CD4-positive, alpha-beta T cell treated with Interleukin-2 at 100 ng/mL for 4 hours (primary cell): Measurements from ENCODE around the gene CIRBP.
A peak's percentile ranks its signal among the peaks of the same experiment; 100 is the strongest.

Source experiments
- DNase-seq: peaks from one replicate; pipeline ENCODE4 v3.0.0-alpha.2; 2020; ENCODE audit warnings: low spot score

CIRBP gene

DNA sequence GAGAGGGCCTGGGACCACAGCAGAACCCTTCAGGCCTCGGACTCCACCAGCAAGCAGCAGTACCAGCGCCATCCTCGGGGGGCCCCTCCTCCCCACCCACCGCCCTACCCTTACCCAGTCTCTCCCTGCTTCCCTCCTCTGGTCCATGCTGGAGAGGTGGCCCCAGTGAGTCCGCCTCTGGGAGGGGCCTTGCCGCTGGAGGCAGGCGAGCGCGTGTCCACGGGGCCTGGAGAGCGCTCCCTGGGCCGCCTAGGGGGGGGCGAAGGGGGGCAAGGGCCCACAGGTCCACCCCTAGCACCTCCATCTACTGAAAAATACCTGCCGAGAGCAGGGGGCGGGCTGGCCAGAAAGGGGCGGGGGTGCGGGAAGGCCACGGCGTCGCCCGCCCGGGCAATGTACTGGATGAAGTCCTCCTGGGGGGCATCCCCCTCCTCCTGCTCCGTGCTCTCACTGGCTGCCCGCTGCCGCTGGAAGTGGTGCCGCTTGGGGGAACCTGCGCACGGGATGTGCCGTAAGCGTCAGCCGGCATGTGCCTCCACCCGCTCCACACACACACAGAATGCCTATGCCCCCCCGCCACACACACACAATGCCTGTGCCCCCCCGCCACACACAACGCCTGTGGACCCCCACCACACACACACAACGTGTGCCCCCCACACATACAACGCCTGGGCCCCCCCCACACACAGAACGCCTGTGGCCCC lies 38.2 kb upstream of the CIRBP start:
- no peak for DNase-seq

DNA sequence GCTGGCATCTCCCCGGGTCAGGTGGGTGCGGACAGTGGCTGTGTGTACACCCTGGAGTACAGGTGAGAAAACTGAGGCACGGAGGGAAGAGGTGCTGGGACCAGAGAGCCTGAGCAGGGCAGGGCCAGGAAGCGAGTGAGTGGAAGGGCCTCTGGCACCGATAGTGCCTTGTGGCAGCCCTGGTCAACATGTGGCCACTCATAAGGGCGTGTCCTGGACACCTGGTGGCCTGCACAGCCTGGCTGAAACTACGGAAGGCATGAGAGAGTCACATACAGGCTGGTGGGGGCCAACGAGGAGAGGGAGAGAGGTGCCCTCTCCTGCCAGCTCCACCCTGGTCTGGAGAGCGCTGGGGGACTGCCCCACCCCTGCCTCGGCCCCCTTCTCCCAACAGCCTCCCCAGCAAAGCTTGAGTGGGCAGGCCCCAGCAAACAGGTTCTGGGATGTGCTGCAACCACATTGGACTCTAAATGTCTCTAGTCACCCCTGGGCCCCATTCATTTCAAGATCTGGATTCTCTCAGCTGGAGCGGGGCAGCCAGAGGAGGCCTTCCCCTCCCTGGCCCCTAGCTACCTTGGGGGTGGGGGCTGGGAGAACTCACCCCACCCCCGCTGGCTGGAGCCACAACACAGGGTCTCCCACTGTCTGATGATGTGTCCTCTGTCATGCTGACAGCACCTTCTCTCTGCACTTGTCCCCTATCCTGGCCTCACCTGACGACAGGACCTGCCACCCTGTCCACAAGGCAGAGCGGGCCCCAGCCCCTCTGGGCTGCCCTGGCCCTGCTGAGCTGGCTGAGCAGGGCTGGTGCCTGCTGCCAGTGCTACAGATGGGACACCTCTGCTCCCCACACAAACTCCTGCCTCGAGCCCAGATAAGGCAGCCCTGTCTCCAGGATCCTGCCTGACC lies 37.1 kb upstream of the CIRBP start:
- DNase-seq: no peak

- DNase-seq: no peak
These were observed 36.5 kb upstream of the CIRBP start for GRCh38 chr19:1232652-1233072.

DNA sequence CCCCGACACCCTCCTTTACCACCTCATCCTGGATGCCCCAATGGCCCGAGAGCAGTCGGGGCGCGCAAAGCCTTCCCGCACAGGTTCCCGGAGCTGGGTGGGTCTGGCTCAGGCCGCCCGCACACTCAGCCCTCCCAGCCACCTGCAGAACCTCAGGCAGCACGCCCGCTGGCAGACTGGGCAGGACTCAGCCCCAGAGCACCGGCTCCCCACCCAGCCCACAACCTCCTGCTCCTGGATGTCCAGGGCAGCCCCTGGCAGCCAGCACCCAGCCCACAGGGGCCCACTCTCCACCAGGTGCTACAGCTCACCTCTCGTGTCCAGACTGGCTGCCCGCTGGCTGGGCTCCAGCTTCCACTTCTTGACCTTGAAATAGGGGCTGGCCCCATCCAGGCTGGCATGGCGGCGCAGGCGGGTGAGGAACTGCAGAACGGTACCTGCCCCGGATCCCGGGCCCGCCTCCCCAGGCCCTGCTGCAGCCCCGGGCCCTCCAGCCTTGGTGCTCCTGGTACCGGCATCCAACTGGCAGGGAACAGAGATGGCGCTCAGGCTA lies 35.9 kb upstream of the CIRBP start:
- no peak for DNase-seq

DNA sequence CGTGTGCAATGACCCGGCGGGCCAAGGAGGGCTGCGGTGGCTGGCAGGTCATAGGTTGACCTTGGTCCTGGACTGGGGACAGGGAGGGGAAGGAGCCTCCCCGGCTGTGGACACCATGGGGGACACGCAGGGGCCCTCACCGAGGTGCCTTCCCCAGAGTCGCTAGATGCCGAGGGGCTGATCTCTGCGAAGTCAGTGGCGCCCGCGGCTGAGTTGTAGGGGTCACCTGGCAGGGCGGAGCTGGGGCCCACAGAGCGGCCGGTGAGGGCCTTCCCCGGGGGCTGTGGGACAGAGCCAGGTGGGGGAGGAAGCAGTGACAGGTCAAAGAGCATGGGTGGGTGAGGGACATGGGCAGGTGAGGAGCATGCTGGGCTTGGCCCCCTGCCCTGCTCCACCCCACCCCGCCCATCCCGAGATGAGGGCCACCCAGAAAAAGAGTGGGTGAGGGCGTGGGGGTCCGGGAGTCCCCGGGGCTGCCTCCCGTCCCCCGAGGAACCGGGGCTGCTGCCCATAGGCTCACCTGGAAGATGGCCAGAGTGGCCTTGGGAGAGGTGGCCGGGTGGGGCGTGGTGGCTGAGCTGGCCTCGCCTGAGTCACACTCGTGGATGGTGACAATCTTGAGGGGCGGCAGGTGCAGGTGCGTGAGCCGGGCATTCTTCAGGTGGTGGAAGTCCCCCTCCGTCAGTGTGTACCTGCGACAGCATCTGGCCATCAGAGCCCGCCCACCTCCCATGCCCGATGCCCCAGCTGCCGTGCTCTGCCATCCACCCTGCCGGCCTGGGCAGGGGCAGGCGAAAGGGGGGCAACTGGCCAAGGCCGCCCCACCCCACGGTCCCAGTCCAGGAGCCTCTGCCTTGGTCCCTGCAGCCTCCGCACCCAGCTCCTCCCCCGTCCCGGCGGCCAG lies 34.8 kb upstream of the CIRBP start:
- DNase-seq: no peak

GRCh38 chr19:1234955-1235380 lies 34.2 kb upstream of the CIRBP start:
- DNase-seq: no peak

DNA sequence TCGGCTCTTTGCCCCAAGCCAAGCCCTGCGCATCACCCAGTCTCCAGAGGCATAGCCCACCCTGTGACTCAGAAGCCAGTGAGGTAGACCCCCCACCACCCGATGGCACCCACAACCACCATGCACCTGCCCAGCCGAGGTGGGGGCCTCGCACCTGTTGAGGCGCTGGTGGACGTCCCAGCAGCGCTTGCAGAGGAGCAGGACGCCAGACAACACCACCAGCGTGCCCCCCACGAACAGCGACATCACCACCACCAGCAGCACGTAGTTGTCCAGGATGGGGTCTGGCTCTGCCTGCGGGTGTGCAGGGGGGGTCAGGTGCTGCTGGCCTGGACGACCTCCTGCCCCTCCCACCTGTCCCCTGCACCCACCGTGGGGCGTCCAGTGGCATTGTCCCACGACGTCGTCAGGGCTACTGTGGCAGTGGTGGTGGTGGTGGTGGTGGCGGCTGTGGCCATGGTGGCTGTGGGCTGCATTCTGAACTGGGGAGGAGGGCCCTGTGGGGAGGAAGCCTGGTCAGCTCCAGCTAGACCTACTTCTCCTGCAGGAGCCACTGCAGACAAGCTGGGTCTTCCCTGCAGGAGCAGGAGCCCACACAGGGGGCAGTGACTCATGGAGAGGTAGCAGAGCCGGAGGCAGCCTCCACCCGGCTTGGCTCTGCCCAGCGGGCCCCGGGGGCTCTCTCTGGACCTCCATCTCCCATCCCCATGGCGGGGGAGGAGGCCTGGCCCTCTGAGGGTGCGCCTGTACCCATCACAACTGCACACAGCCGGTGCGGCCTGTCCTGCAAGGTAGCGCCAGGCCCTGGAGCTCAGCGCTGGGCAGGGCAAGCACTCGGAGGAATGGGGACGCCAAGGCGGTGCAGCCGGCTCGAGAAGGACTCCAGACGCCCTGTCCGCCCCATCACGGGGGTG lies 33.2 kb upstream of the CIRBP start:
- DNase-seq: no peak

- no peak for DNase-seq
These were observed 32.6 kb upstream of the CIRBP start for GRCh38 chr19:1236576-1236975.

DNA sequence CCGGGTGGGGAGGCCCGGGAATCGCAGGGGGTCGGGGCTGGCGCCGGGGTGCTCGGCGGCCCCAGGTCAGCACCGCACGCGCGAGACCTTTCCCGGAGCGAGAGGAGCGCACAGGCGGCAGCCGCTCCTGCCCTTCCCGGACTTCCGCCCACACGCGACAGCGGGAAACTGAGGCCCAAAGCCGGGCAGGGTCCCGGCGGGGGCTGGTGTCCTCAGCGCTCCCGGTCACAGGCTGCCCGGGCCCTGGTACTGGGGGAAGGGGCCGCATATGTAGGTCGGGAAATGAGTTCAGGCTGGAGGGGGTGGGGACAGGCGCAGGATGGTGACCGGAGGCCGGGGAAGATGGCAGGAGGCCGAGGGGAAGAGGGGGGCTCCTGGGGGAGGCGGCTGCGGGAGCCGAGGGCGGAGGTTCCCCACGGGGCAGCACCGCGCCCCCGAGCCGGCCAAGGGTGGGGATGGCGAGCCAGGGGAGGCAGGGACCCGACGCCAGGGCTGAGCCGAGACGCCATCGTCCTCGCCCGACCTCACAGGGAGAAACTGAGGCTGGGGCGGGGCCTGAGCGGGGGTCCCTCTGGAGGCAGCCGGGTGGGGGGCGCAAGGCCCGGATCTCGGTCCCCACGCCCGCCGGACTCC lies 32.0 kb upstream of the CIRBP start:
- no peak for DNase-seq

DNA sequence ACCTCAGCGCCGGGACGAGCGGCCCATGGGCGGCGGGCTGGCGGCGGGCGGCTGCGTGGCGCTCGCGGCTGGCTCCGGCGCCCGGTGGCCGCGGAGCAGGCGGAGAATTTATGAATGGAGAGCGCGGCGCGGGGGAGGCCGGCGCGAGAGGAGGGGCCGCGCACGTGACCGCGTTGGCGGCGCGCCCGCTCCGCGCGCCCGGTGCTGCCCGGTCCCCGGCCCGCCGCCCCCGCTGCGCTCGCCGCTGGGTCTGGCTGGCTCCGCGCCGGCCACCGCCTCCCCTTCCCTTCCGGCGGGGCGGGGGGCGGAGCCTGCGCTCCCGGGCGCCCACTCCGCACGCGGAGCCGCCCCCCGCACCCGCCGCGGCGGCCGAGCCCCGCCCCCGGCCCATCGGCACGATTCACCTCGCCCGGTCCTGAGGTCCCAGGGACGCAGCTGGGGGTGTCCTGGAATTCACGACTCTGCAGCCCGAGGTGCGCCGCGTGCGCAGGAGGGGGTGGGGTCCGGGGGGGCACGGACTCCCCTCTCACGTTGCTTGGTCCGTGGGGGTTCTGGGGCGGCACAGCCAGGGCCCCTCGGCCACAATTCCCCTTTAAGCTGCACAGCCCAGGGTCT lies 31.3 kb upstream of the CIRBP start, which contains the start of gene CBARP:
Gene CBARP, minus strand, starts transcription at position 252 of the 615 bp plus-strand sequence. CDS start 1,905 bp downstream, outside the sequence.
- no peak for DNase-seq

DNA sequence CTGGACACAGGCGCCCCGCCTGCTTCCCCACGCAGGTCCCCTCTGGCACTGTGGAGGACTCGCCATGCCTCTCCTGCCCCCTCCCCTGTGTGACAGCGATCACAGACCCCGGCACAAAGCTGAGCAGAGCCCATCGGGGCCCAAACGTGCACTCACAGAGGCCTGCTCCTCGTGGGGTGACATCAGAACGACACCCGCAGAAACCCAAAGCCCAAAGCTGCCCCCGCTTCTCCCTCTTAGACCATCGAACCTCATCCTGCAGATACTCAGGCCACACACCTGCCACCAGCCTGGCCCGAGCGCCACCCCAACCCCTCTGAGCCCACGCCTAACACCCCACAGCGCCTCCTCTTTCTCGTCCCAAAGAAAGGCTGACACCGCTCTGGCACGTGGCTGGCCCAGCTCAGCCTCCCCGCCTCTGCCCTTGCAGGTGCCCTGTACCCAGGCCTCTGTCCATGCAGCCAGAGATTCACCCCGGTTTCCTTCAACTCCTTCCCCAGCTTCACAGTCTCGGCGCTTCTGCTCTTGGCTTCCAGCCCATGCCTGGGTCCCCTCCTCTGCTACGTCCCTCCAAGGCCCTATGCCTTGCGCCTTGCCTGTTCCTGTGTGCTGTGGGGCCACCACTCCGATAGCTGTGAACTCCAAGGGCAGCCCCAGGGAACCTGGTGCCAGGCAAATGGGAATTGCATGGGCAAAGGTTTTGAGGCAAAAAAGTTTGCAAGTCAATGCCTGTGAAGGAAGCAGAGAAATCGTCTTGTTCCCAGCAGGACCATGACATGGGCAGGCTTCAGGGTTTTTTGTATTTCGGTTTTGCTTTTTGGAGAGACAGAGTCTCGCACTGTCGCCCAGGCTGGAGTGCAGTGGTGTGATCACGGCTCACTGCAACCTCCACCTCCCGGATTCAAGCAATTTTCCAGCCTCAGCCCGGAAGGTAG lies 30.5 kb upstream of the CIRBP start:
- DNase-seq: no peak

GRCh38 chr19:1239420-1239795 lies 29.7 kb upstream of the CIRBP start:
- DNase-seq: no peak

GRCh38 chr19:1239796-1240737 lies 29.1 kb upstream of the CIRBP start:
- peak; percentile 89 for DNase-seq

DNA sequence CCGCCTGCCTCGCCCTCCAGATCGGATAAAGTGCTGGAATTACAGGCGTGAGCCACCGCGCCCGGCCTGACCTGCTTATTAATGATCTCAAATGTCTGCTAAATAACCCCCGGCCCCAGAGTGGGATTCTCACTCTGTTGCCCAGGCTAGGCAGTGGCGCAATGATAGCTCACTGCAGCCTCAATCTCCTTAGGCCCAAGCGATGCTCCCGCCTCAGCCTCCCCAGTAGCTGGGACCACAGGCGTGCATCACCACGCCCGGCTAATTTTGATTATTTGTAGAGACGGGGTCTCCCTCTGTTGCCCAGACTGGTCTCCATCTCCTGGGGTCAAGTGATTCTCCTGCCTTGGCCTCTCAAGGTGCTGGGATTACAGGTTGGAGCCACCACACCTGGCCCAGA lies 28.2 kb upstream of the CIRBP start:
- no peak for DNase-seq

DNA sequence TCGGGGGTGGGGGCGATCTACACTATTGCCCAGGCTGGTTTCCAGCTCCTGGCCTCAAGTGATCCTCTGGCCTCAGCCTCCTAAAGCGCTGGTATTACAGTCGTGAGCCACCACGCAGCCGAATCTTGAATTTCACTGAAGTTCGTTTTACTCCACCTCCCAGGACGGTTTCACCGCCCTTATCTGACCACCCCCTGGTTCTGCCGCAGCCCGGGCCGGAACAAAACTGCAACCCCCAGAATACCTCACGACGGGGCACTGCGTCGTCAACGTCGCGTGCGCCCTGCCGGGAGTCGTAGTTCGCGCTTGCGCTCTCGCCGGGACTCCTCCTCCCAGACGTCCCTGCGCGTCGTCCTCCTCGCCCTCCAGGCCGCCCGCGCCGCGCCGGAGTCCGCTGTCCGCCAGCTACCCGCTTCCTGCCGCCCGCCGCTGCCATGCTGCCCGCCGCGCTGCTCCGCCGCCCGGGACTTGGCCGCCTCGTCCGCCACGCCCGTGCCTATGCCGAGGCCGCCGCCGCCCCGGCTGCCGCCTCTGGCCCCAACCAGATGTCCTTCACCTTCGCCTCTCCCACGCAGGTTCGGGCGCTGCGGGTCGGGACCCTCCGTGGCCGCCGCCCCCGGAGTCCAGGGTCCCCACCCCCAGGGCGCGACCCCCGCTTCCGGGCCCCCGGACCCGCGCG lies 27.6 kb upstream of the CIRBP start, which contains the start of gene ATP5F1D:
Gene ATP5F1D, plus strand, starts transcription at position 335 of the 679 bp plus-strand sequence. Its CDS starts 100 bp downstream, at position 435.
- peak; percentile 91 for DNase-seq

GRCh38 chr19:1243768-1244692 lies 25.1 kb upstream of the CIRBP start:
- DNase-seq: peak; percentile 87
